Bronchial epithelial cell (primary cell): ENCODE measurements around the gene DDX18. TPM values are rescaled to one million over a fixed set of nuclear protein-coding genes. Genes with fewer than 3 reads are reported as not detected.

Experiments used
- DNase-seq: peaks from one replicate; pipeline ENCODE4 v3.0.0-alpha.2; 2010; ENCODE audit warnings: low read depth
- FAIRE-seq: peaks from 2 replicates; lab custom pipeline; 2011; peaks lifted over from hg19 to GRCh38; lab: Jason Lieb, UNC
- H3K27me3 ChIP-seq: 2 replicates; pipeline ENCODE4 v1.5.1; 2011; ENCODE audit warnings: low read length; ENCODE audit not compliant: control insufficient read depth, insufficient read depth
- H3K36me3 ChIP-seq: 2 replicates; pipeline ENCODE4 v1.5.1; 2011; ENCODE audit warnings: low read length; ENCODE audit not compliant: control insufficient read depth, insufficient read depth
- H3K4me3 ChIP-seq: 2 replicates; pipeline ENCODE4 v1.5.1; 2011; ENCODE audit warnings: mild to moderate bottlenecking, low read depth, low read length, control low read depth
- total RNA-seq: library from RNA; depleted of rRNA; stranded (reverse); fragments of >200 nt; gene quantifications from 2 replicates; pipeline ENCODE4 v1.2.1, GENCODE V29; 2014
- TF ChIP-seq, protein P1 (sequence below): IDR thresholded peaks from 2 replicates; pipeline ENCODE4 v1.5.1; 2011; ENCODE audit warnings: mild to moderate bottlenecking, moderate library complexity, low read length, control low read depth, inconsistent platforms; ENCODE audit not compliant: insufficient read depth, severe bottlenecking

DDX18 gene
- total RNA-seq, 1 donor from 2014 or later, result 74.8 TPM

DNA sequence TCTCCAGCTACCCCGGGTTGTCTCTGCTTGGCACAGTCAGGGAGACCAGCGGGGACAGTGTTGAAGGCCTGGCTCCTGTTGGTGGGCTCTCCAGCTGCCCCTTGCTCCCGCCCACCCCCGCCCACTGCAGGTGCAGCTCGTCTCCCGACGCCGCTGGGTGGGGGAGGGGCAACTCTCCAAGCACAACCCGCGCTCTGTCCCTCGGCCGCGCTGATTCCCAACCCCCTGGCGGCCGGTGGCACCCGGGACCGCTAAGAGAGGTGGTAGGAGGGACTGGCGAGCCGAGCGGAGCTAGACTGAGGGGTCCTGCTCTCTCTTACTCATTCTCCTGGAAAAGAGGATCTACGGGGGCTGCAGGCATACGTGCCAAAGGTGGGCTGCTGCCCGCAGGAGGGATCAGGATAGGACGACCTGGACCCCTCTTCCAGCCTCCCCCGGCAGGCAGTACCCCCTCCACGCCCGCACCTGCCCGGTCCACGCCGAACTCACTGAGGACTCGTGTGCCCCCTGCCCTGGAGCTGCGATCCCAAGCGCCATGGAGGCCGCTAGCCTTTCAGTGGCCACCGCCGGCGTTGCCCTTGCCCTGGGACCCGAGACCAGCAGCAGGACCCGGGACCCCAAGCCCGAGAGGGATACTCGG is 44.5 kb downstream of the DDX18 start:
- TF ChIP-seq, protein P1, sequence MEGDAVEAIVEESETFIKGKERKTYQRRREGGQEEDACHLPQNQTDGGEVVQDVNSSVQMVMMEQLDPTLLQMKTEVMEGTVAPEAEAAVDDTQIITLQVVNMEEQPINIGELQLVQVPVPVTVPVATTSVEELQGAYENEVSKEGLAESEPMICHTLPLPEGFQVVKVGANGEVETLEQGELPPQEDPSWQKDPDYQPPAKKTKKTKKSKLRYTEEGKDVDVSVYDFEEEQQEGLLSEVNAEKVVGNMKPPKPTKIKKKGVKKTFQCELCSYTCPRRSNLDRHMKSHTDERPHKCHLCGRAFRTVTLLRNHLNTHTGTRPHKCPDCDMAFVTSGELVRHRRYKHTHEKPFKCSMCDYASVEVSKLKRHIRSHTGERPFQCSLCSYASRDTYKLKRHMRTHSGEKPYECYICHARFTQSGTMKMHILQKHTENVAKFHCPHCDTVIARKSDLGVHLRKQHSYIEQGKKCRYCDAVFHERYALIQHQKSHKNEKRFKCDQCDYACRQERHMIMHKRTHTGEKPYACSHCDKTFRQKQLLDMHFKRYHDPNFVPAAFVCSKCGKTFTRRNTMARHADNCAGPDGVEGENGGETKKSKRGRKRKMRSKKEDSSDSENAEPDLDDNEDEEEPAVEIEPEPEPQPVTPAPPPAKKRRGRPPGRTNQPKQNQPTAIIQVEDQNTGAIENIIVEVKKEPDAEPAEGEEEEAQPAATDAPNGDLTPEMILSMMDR, result no peak
- Histone ChIP-seq H3K27me3 (peaks cover 3% of the 10 kb centered on the region), H3K4me3 (no peak overlapping the region), H3K36me3 (no peaks in the 10 kb centered on the region)
- FAIRE-seq, result no peak
- DNase-seq, result no peak

DNA sequence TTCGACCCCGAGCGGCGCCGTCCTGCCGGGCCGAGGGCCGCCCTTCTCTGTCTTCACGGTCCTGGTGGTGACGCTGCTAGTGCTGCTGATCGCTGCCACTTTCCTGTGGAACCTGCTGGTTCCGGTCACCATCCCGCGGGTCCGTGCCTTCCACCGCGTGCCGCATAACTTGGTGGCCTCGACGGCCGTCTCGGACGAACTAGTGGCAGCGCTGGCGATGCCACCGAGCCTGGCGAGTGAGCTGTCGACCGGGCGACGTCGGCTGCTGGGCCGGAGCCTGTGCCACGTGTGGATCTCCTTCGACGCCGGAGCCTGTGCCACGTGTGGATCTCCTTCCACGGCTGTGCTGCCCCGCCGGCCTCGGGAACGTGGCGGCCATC is 45.0 kb downstream of the DDX18 start:
- peaks cover 3% of the 10 kb centered on the region for H3K27me3 ChIP-seq
- no peak overlapping the region for H3K4me3 ChIP-seq
- no peaks in the 10 kb centered on the region for H3K36me3 ChIP-seq
- TF ChIP-seq, protein P1, result no peak
- no peak for FAIRE-seq
- no peak for DNase-seq

DNA sequence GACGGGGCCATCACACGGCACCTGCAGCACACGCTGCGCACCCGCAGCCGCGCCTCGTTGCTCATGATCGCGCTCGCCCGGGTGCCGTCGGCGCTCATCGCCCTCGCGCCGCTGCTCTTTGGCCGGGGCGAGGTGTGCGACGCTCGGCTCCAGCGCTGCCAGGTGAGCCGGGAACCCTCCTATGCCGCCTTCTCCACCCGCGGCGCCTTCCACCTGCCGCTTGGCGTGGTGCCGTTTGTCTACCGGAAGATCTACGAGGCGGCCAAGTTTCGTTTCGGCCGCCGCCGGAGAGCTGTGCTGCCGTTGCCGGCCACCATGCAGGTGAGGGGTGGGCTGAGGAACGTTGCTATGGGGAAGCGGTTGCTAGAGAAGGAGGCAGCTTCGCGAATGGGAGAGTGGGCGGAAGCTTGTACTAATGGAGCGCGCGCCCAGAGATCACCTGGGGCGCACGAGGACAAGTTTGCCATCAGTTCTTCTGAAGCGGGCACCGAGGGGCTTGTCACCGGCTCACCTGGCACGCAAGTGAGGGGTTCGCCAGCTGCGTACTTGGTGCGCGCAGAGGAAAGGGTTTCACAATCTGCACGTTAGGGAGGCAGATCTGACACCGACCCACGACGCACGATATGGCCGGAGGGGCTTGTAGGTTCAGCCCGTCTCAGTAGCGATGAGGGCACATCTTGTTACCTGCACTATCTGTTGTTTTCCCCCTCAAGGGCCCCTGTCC is 45.6 kb downstream of the DDX18 start:
- Histone ChIP-seq H3K4me3 (no peak overlapping the region), H3K36me3 (no peaks in the 10 kb centered on the region), H3K27me3 (peaks cover 3% of the 10 kb centered on the region)
- no peak for DNase-seq
- no peak for FAIRE-seq
- TF ChIP-seq, protein P1, result no peak

DNA sequence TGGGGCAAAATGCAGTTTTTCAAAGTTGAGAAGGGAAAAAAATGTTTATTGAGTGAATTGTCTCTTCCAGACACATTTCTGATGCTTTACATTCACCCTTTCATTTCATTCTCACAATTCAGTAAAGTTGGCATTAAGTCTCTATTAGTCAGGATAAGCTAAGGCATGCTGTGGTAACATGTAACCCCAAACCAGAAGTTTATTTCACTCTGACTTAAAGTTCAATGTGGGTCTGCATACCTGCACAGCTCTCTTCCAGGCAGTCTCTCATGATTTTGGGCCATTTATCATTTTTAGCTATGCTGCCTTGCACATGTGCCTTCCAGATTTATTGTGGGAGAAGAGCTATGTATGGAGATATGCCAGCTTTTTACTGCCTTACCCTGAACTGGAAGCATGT is 48.0 kb downstream of the DDX18 start:
- no peak for DNase-seq
- no peak for FAIRE-seq
- TF ChIP-seq, protein P1, result no peak
- Histone ChIP-seq H3K27me3 (peaks cover 3% of the 10 kb centered on the region), H3K4me3 (no peak overlapping the region), H3K36me3 (no peaks in the 10 kb centered on the region)

DNA sequence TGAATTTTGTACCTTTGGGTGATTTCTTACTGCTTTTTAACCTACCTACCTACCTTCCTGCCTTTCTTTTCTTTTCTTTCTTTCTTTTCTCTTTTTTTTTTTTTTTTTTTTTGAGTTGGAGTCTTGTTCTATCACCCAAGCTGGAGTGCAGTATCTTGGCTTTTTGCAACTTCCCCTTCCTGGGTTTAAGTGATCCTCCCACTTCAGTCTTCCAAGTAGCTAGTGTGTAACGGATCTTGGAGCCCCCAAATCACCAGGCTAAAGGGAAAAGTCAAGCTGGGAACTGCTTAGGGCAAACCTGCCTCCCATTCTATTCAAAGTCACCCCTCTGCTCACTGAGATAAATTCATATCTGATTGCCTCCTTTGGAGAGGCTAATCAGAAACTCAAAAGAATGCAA is 61.3 kb downstream of the DDX18 start:
- no peak for FAIRE-seq
- TF ChIP-seq, protein P1, result no peak

More for the DNA sequence above, 61.3 kb downstream of the DDX18 start:
- Histone ChIP-seq H3K4me3 (no peak overlapping the region), H3K36me3 (no peaks in the 10 kb centered on the region), H3K27me3 (no peaks in the 10 kb centered on the region)
- no peak for DNase-seq
